C4-2B (cell line): Measurements from ENCODE around the gene SMOC1.

Experiments
- CTCF ChIP-seq: fragments of 450-650 bp; conservative IDR thresholded peaks from 2 replicates; pipeline ENCODE4 v1.5.1; 2017; ENCODE audit warnings: mild to moderate bottlenecking
- ZFX ChIP-seq: fragments of 450-650 bp; IDR thresholded peaks from 2 replicates; pipeline ENCODE4 v1.6.1; 2017

GRCh38 chr14:69848156-69848555 lies 31.1 kb upstream of the SMOC1 start:
- TF ChIP-seq CTCF (no peak), ZFX (no peak)
